AG08396 (cell line): ENCODE measurements around the gene LYPD3.
"Not testable (repeated sequence)": the region's sequence is repeated elsewhere in the genome, so short reads cannot be mapped to it uniquely, and the experiment has no call there.

Experiments used
- DNase-seq: peaks from one replicate; pipeline ENCODE4 v3.0.0; 2012; ENCODE audit warnings: low spot score, mixed read lengths

Gene LYPD3

GRCh38 chr19:43461303-43461702, 4.1 kb downstream of the LYPD3 start:
- no peak for DNase-seq

- DNase-seq, result no peak
Observed at GRCh38 chr19:43460362-43461016, 4.9 kb downstream of the LYPD3 start.

GRCh38 chr19:43457809-43458208, 7.6 kb downstream of the LYPD3 start:
- DNase-seq, result no peak

- DNase-seq, result no peak
Observed at GRCh38 chr19:43455321-43456113, 9.9 kb downstream of the LYPD3 start.

- no peak for DNase-seq
Observed at GRCh38 chr19:43454031-43454430, 11.4 kb downstream of the LYPD3 start.

GRCh38 chr19:43452582-43452981, 12.8 kb downstream of the LYPD3 start:
- DNase-seq, result no peak

GRCh38 chr19:43450545-43450997, 14.8 kb downstream of the LYPD3 start:
- no peak for DNase-seq

GRCh38 chr19:43447655-43448054, 17.8 kb downstream of the LYPD3 start:
- no peak for DNase-seq

- DNase-seq, result peak; percentile 80
Observed at GRCh38 chr19:43446746-43447489, 18.5 kb downstream of the LYPD3 start.

- DNase-seq, result no peak
Observed at GRCh38 chr19:43445426-43445825, 20.0 kb downstream of the LYPD3 start.

GRCh38 chr19:43444531-43445287, 20.7 kb downstream of the LYPD3 start:
- no peak for DNase-seq

- not testable (repeated sequence) for DNase-seq
Observed at GRCh38 chr19:43444091-43444490, 21.3 kb downstream of the LYPD3 start.

GRCh38 chr19:43441716-43442115, 23.7 kb downstream of the LYPD3 start:
- DNase-seq, result no peak

- DNase-seq, result no peak
Observed at GRCh38 chr19:43439709-43440063, 25.7 kb downstream of the LYPD3 start.

- no peak for DNase-seq
Observed at GRCh38 chr19:43439032-43439708, 26.2 kb downstream of the LYPD3 start.

GRCh38 chr19:43438291-43439031, 26.9 kb downstream of the LYPD3 start:
- peak; percentile 66 for DNase-seq

GRCh38 chr19:43437712-43438111, 27.7 kb downstream of the LYPD3 start:
- DNase-seq, result no peak

GRCh38 chr19:43437284-43437683, 28.1 kb downstream of the LYPD3 start:
- DNase-seq, result not testable (repeated sequence)

- no peak for DNase-seq
Observed at GRCh38 chr19:43435775-43436174, 29.6 kb downstream of the LYPD3 start.

- no peak for DNase-seq
Observed at GRCh38 chr19:43433689-43434088, 31.7 kb downstream of the LYPD3 start.

- no peak for DNase-seq
Observed at GRCh38 chr19:43433358-43433673, 32.1 kb downstream of the LYPD3 start.
